Posterior vena cava (tissue), 2 donors: ENCODE data around the gene CBLL1. TPM values are rescaled to one million over a fixed set of nuclear protein-coding genes. Genes with fewer than 3 reads are reported as not detected.

ENCODE experiments used
- DNase-seq: peaks from one replicate; pipeline ENCODE4 v3.0.0-alpha.2; 2020; ENCODE audit warnings: low spot score
- intact Hi-C, 2 donors: fragments of 100-400 bp; cut with DNase I; formaldehyde crosslinking; loops; one replicate each; pipeline versions ENCODE4 v1.14.1 to v1.14.2; 2022 to 2023
- total RNA-seq, 2 donors: library from RNA; stranded (reverse); fragmentation: NEBNext Ultra II Directional; extraction: Animal tissue kit (Norgen Biotek cat#: 25700); gene quantifications; one replicate each; pipeline ENCODE4 v1.2.1, GENCODE V29; 2021
- donor health status: DM: yes; HTN: yes; CAD: no.
- donor health status: DM: yes; HTN: yes; CAD: no.

The CBLL1 gene
- total RNA-seq, 2 donors from 2014 or later, result 18.6 to 20.7 TPM

DNA sequence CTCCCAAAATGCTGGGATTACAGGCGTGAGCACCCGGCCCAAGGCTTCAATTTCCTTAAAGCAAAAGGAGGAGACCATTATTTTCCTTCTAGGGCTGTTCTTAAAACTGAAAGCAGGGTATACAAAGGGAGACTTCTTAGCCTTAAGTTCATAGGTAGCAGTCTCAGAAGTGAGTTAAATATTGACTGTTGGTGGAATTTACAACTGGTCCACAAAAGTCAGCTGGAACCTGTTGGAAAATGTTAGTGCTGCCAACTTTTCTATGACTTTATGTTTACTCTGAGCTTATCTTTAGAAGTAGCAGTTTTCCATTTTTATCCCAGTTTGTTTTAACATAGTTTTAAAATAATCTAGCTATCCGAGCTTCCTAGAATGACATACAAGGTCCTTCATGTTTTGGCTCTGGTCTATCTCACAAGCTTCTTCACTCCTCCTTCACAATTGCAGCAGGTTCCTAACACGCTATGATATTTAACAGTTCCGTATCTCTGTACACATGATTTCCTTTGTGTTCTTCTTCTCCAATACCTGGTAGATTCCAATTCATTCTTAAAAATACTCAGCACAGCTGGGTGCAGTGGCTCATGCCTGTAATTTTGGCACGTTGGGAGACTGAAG, 55.8 kb downstream of the CBLL1 start:
- no peak for DNase-seq
- intact Hi-C loops, result no loop called here

DNA sequence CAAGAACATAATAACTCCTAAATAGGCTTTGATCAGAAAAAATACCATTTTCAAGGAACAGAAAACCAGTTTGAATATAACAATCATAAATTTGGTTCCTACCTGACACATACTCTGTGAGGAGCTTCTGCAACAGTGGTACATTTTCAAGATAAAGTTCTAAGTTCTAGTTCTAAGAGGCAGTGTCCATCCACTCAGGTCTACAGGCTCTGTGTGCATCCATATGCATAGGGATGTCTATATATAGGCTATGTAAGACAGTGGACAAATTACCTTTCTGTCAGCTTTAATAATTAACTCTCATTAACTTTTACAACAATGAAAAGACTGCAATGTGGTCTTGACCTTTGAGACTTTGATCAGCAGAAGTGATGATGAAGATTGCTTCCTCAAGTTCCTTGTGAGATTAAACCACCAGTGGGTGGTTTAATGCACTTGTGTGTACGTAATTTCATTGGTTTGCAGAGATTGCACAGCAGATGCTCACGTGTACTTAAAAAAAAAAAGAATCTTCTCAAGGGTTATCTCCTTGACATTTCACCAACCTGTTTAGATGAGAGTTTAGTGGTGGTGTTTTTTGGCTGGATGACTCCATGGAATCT, 59.2 kb downstream of the CBLL1 start, which contains the start of gene SLC26A3:
SLC26A3 (minus strand) TSS at position 215 of the 602 bp plus-strand sequence. CDS start 8,714 bp downstream, outside the sequence.
- intact Hi-C loops, result no loop called here
- no peak for DNase-seq

DNA sequence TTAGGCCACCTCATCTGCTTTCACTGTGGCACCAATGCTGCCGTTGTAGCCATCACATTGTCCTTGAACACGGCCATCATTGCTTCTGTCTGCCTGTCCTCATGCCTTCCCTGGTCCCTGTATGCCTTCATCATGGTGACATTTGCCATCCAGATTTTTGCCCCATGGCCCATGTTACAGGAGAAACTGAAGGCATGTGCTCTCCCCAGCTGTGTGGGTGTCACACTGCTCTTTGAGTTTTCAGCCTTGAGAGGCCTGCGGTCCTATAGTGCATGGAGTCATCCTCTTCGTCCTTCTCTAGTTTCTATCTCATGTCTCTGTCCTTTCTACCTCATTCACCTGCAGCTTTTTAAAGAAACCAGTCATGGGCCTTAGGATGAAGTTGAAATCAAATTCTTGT, 65.2 kb downstream of the CBLL1 start:
- intact Hi-C loops, result no loop called here
- no peak for DNase-seq

DNA sequence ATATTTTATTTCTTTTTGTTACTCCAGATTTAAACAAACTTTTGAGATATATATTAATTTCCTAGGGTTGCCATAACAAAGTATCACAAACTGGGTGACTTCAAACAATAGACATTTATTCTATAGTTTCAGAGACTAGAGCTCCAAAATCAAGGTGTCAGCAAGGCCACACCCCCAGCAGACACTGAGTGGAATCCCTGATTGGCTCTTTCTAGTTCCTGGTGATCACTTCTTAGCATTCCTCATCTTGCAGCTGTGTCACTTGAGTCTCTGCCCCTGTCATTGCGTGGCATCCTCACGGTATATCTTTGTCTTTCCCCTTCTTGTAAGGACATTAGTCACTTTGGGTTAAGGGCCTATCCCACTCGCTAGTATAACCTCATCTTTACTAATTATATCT, 66.7 kb downstream of the CBLL1 start:
- intact Hi-C loops, result no loop called here
- no peak for DNase-seq

Other genes starting within 250 kb of the CBLL1 start
- 10 to 100 TPM; 41.8 to 50.2 TPM for gene COG5, start 180.2 kb upstream of the CBLL1 start, total RNA-seq
- gene DUS4L, start 180.2 kb upstream of the CBLL1 start, total RNA-seq, result 1 to 10 TPM; 5.4 to 6.6 TPM
- gene BCAP29, start 163.9 kb upstream of the CBLL1 start, total RNA-seq, result 100 to 1,000 TPM in 1 of 2 donors, 10 to 100 TPM in 1; 60.8 to 108 TPM
- gene SLC26A4, start 83.3 kb upstream of the CBLL1 start, total RNA-seq, result under 1 TPM; 0.57 to 0.60 TPM
- gene SLC26A3, start 59.1 kb downstream of the CBLL1 start, total RNA-seq, result not detected
- 10 to 100 TPM; 60.4 to 60.9 TPM for gene DLD, start 147.0 kb downstream of the CBLL1 start, total RNA-seq